Left lobe of liver (tissue), 2 donors: ENCODE results near the gene CPN2. TPM values are rescaled to one million over a fixed set of nuclear protein-coding genes. Genes with fewer than 3 reads are reported as not detected.

Experiments
- ATAC-seq: fragments of 200-7000 bp; cut with Tn5 transposase; one replicate; pipeline ENCODE4 v1.9.1; 2020; ENCODE audit warnings: mild to moderate bottlenecking, moderate library complexity
- DNase-seq: peaks from one replicate; pipeline ENCODE4 v3.0.0-alpha.2; 2020; ENCODE audit warnings: low spot score
- total RNA-seq: library from RNA; stranded (reverse); gene quantifications from one replicate; pipeline ENCODE4 v1.2.1, GENCODE V29; 2021
- donor health status: DM: no; HTN: no; CAD: no; lungs with moderate emphysema.
- donor health status: DM: no; HTN: yes; CAD: no.

Gene CPN2
- 159 TPM for total RNA-seq

- ATAC-seq (peak; percentile 93), DNase-seq (peak; percentile 95)
Observed at GRCh38 chr3:194351080-194351672, at the start of gene CPN2. CPN2 (minus strand) TSS chr3:194351328; CDS start chr3:194342702, 8,626 bp downstream.

- ATAC-seq = no peak
- no peak for DNase-seq
Observed at GRCh38 chr3:194399874-194400411, 48.8 kb upstream of the CPN2 start.

GRCh38 chr3:194399166-194399565 lies 48.0 kb upstream of the CPN2 start, which contains the start of gene GP5:
GP5 (minus strand) TSS chr3:194399266; CDS start chr3:194398282, 984 bp downstream.
- ATAC-seq (no peak), DNase-seq (no peak)

- ATAC-seq = no peak
- DNase-seq = no peak
Observed at GRCh38 chr3:194397757-194398312, 46.7 kb upstream of the CPN2 start.

- DNase-seq (peak; percentile 54), ATAC-seq (peak; percentile 57)
Observed at GRCh38 chr3:194396859-194397756, 46.0 kb upstream of the CPN2 start.

GRCh38 chr3:194396539-194396858 lies 45.4 kb upstream of the CPN2 start:
- DNase-seq (peak; percentile 71), ATAC-seq (peak; percentile 78)

- peak; percentile 59 for DNase-seq
Observed at GRCh38 chr3:194395778-194396538, 44.8 kb upstream of the CPN2 start.

GRCh38 chr3:194395212-194395611 lies 44.1 kb upstream of the CPN2 start:
- DNase-seq (no peak), ATAC-seq (no peak)

More at GRCh38 chr3:194395778-194396538, 44.8 kb upstream of the CPN2 start:
- peak; percentile 73 for ATAC-seq

- ATAC-seq (no peak), DNase-seq (no peak)
Observed at GRCh38 chr3:194392576-194392975, 41.4 kb upstream of the CPN2 start.

- DNase-seq = no peak
- no peak for ATAC-seq
Observed at GRCh38 chr3:194390835-194391234, 39.7 kb upstream of the CPN2 start.

- ATAC-seq (no peak), DNase-seq (no peak)
Observed at GRCh38 chr3:194389269-194389668, 38.1 kb upstream of the CPN2 start.

GRCh38 chr3:194387926-194388418 lies 36.8 kb upstream of the CPN2 start:
- no peak for DNase-seq
- no peak for ATAC-seq

- DNase-seq (no peak), ATAC-seq (no peak)
Observed at GRCh38 chr3:194387276-194387675, 36.1 kb upstream of the CPN2 start.

GRCh38 chr3:194386648-194387047 lies 35.5 kb upstream of the CPN2 start:
- peak; percentile 57 for ATAC-seq

GRCh38 chr3:194386066-194386465 lies 34.9 kb upstream of the CPN2 start:
- no peak for ATAC-seq
- no peak for DNase-seq

More at GRCh38 chr3:194386648-194387047, 35.5 kb upstream of the CPN2 start:
- DNase-seq = no peak

GRCh38 chr3:194384569-194385001 lies 33.5 kb upstream of the CPN2 start:
- ATAC-seq (no peak), DNase-seq (peak; percentile 30)

- no peak for DNase-seq
- no peak for ATAC-seq
Observed at GRCh38 chr3:194384156-194384555, 33.0 kb upstream of the CPN2 start.

GRCh38 chr3:194383276-194383940 lies 32.3 kb upstream of the CPN2 start:
- DNase-seq (no peak), ATAC-seq (no peak)

- ATAC-seq = no peak
- DNase-seq = no peak
Observed at GRCh38 chr3:194382892-194383223, 31.7 kb upstream of the CPN2 start.
